OCI-LY3 (cell line): ENCODE measurements around the gene DNAH17.

Experiments used
- EZH2phosphoT487 ChIP-seq: fragments of 200-600 bp; shearing (Covaris generic); IDR thresholded peaks from 2 replicates; pipeline ENCODE4 v1.6.1; 2018; ENCODE audit warnings: antibody characterized with exemption, mixed run types, low read depth
- TF ChIP-seq, protein P1 (sequence below): fragments of 200-600, 300-600 bp; sonication (generic); IDR thresholded peaks from 2 replicates; pipeline ENCODE4 v1.5.1; 2014; ENCODE audit warnings: antibody characterized with exemption, low read length, low read depth

GRCh38 chr17:78528541-78528940 is 48.7 kb downstream of the DNAH17 start:
- TF ChIP-seq, protein P1, sequence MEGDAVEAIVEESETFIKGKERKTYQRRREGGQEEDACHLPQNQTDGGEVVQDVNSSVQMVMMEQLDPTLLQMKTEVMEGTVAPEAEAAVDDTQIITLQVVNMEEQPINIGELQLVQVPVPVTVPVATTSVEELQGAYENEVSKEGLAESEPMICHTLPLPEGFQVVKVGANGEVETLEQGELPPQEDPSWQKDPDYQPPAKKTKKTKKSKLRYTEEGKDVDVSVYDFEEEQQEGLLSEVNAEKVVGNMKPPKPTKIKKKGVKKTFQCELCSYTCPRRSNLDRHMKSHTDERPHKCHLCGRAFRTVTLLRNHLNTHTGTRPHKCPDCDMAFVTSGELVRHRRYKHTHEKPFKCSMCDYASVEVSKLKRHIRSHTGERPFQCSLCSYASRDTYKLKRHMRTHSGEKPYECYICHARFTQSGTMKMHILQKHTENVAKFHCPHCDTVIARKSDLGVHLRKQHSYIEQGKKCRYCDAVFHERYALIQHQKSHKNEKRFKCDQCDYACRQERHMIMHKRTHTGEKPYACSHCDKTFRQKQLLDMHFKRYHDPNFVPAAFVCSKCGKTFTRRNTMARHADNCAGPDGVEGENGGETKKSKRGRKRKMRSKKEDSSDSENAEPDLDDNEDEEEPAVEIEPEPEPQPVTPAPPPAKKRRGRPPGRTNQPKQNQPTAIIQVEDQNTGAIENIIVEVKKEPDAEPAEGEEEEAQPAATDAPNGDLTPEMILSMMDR, result no peak
- TF ChIP-seq EZH2phosphoT487, result no peak
